Jurkat, Clone E6-1 (cell line): Measurements from ENCODE around the gene SIRT5.

Experiments used
- DNase-seq: peaks from one replicate; pipeline ENCODE4 v3.0.0-alpha.2; 2011; ENCODE audit warnings: low read depth, low spot score
- H3K4me3 ChIP-seq: 2 replicates; pipeline ENCODE4 v1.5.1; 2011; ENCODE audit warnings: mild to moderate bottlenecking, low read length, control low read depth, moderate library complexity

The SIRT5 gene

DNA sequence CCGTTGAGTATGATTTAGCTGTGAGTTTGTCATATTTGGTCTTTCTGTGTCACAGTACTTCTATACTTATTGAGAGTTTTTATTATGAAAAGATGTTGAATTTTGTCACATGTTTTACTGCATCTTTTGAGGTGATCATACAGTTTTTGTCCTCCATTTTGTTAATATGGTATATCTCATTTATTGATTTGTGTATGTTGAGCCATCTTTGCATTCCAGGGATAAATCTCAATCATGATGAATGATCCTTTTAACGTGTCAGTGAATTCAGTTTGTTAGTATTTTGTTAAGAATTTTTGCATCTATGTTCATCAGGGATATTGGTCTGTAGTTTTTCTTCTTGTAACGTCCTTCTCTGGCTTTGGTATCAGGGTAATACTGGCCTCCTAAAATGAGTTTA is 3.5 kb downstream of the SIRT5 start:
- no peak for DNase-seq
- no peak overlapping the region for H3K4me3 ChIP-seq

GRCh38 chr6:13579911-13580310 is 5.5 kb downstream of the SIRT5 start:
- no peak for DNase-seq

DNA sequence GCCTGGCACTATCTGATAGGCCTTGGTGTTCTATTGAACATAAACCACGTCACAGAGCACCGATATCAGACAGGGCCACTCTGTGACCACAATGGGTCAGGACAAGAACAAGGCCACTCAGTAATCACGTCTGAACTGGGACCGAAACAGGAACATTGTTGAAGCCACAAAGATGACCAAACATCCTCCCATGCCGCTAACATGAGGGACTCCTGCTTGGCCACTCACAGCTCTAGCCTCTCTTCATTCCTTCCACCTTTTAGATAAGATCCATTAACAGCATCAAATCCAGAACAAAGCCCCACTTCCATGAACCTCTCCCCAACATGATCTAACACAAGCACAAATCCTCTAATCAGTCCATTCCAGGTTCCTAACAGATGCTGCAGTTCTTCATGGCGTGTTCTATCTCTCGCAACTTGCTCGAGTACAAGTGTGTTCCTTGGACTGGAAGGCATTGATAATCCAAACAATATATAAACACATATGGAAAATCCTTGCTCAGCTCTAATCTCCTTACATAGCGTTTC is 7.4 kb downstream of the SIRT5 start:
- H3K4me3 ChIP-seq = no peak overlapping the region
- no peak for DNase-seq

More at GRCh38 chr6:13579911-13580310, 5.5 kb downstream of the SIRT5 start:
- no peak overlapping the region for H3K4me3 ChIP-seq

- no peak for DNase-seq
- no peak overlapping the region for H3K4me3 ChIP-seq
These were observed 12.5 kb downstream of the SIRT5 start for GRCh38 chr6:13586603-13587542.

- no peak for DNase-seq
- H3K4me3 ChIP-seq = no peak overlapping the region
These were observed 15.4 kb downstream of the SIRT5 start for GRCh38 chr6:13589801-13590200.

DNA sequence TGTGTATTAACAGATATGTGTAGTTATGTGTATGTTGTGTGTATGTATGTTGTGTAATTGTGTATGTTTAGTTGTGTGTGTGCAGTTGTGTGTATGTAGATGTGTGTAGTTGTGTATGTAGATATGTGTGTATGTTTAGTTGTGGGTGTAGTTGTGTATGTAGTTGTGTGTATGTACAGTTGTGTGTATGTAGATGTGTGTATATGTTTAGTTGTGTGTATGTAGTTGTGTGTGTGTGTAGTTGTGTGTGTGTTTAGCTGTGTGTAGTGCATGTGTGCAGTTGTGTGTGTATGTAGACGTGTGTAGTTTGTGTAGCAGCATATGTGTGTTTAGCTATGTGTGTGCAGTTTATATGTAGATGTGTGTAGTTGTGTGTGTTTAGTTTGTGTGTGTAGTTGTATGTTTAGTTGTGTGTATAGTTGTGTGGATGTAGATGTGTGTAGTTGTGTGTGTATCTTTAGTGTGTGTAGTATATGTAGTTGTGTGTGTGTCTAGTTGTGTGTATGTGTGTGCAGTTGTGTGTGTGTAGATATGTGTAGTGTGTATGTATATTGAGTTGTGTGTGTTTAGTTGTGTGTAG is 16.3 kb downstream of the SIRT5 start:
- H3K4me3 ChIP-seq = no peak overlapping the region
- DNase-seq = no peak

- H3K4me3 ChIP-seq = no peak overlapping the region
- no peak for DNase-seq
These were observed 17.0 kb downstream of the SIRT5 start for GRCh38 chr6:13591205-13591921.

DNA sequence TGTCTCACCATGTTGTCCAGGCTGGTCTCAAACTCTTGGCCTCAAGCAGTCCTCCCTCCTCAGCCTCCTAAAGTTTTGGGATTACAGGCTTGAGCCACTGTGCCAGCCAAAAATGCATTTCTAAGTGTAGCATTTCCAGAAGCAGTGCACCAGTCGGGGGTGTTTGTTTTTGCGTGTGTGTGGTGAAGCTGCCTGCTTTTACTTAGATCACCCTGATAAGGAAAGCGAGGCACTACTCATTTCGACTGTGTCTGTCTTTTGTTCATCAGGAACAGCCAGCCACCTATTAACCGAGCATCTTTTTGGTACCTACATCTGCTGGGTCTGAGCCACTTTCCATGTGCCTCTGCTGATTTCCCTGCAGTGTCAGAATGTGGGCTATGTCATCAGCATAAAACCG is 18.7 kb downstream of the SIRT5 start:
- DNase-seq = no peak
- no peak overlapping the region for H3K4me3 ChIP-seq

GRCh38 chr6:13593720-13594119 is 19.3 kb downstream of the SIRT5 start:
- DNase-seq = no peak
- H3K4me3 ChIP-seq = no peak overlapping the region

DNA sequence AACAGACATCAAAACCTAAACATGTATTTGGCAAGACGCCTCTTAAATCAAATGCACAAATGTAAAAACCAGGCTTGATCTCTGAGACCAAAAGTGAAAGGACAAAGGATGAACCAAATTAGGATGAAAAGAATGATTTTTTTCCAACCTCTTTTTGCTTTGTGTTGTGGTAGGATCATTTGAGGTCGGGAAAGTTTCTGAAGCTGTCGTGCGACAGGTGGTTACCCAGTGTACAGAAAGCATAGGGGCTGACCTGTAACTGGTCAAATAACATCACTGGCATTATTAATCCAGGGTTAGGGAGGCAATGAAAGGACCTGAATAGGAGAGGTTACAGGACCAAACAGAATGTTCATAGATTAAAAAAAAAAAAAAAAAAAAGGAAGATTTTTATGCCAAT is 22.7 kb downstream of the SIRT5 start:
- no peak for DNase-seq
- no peak overlapping the region for H3K4me3 ChIP-seq

- DNase-seq = no peak
- H3K4me3 ChIP-seq = no peak overlapping the region
These were observed 25.6 kb downstream of the SIRT5 start for GRCh38 chr6:13600036-13600435.

GRCh38 chr6:13604135-13604534 is 29.7 kb downstream of the SIRT5 start:
- H3K4me3 ChIP-seq = no peak overlapping the region
- DNase-seq = no peak

DNA sequence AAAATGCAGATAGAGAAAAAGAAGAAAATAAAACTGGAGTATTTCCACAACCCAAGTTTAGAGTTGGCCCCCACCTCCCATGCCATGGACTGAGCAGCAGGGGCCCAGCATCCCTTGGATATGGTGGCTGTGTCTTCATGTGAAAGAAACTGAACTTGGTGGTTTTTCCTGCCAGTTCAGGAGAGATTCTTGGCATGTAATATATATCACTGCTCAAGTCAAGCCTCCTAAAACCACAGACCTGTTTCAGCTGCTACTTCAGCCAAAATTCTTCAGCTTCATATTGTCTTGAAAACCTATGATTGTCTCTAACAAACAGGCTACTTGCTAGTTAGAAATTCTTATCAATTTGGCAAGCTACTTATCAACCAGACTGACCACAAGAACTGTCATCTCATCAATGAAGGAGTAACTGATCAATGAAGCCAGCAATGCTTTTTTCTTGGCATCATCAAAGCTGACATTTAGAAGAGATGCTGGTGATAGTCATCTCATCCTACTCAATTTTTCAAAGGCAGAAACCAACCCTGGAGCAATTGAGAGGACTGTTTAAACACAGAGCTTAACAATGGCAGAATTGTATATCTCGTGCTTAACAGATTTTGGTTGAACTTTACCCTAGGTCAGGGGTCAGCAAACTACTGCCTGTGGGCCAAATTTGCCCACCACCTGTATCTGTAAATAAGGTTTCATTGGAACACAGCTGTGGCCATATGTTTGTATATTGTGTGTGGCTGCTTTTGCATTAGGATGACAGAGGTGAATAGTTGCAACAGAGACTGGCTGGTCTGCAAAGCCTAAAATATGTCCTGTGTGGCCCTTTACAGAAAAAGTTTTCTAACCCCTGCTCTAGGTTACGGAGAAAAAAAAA is 30.4 kb downstream of the SIRT5 start:
- DNase-seq = no peak
- no peak overlapping the region for H3K4me3 ChIP-seq

DNA sequence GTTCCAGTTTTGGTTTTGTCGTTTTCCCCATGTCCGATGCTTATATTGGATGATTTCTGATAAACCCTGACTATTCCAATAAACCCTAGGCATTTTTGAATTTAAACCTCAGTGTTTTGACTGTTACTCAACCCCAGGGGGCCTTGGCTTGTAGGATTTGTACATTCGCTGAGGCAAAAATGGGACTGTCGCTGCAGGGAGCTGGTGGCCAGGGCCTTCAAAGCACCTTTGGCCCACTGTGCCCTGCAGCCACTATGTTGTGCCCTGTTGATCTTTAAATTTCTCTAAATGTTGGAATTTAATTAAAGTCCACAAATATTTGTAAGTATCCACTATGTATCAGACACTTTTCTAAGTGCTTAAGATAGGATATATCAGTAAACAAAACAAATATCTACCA is 31.2 kb downstream of the SIRT5 start:
- H3K4me3 ChIP-seq = no peak overlapping the region
- DNase-seq = no peak

- H3K4me3 ChIP-seq = no peak overlapping the region
- DNase-seq = no peak
These were observed 37.3 kb downstream of the SIRT5 start for GRCh38 chr6:13611715-13612114.

DNA sequence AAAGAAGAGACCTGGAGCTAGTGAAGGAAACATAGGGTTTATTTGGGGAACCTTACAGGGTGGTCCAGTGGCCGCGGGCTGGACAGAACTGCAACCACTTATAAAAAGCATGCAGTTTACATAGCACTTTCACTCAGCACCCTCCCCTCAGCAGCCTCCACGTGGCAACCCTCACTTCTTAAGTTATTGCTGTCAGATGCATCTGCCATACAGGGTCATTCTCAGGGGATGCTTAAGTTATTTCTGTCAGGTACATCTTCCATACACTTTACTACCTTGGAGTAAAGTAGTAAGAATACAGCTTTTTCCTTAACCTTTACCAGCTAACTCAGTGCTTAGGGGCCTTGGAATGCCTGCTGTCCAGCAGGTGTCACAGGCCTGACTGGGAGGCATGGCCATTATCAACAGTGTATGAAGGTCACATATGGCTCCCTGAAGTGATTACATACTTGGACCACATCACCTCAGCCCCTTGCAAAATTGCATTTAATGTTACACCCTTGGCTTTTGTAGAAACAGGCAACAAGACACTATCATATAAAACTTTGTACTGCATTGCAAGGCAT is 38.7 kb downstream of the SIRT5 start:
- H3K4me3 ChIP-seq = no peak overlapping the region
- no peak for DNase-seq

DNA sequence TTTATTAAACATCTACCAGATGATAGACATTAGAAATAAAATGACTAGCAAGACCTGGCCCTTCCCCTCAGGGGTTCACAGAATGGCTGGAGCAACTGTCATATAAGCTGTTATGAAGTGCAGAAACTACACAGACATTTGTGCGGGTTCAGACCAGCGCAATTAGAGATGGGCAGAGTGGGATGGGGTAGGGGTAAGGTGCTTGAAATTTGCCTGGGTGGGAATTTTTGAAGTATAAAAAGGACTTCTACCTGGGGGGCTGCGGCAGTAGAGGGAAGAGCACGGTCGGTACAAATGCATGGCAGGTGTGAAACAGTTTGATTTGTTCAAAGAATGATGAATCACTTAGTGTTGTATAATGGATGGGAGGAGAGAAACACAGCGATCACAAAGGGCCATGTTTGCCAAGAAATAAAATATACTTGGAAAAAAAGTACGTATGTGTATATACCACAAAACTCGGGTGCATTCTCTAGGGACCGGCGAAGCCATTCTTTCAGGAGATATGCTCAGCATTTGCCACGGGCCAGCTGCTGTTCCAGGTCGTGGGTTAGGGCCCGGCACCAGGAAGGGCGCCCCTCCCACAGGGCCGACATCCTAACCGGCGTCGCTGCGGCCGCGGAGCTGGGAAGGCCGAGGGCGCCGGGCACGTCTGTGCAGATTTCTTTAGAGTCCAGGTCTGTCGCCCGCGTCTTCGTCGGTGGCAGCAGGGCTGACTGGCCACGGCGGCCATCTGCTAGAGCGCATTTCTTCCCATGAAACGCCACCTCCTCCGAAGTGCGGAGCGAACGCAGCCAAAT is 39.9 kb downstream of the SIRT5 start:
- H3K4me3 ChIP-seq = peak overlapping the region; percentile 98
- no peak for DNase-seq
